Stimulated activated CD4-positive, alpha-beta T cell treated with anti-CD3 and anti-CD28 coated beads, Interleukin-15, amount 100 ng/mL, for 1 hour (primary cell): ENCODE measurements around the gene KIF22.
"Not testable (repeated sequence)": the region's sequence is repeated elsewhere in the genome, so short reads cannot be mapped to it uniquely, and the experiment has no call there.

Experiments
- DNase-seq, 2 donors: peaks; one replicate each; pipeline ENCODE4 v3.0.0-alpha.2; 2020; ENCODE audit warnings: low read depth in 1 of 2, low spot score in 1 of 2

Gene KIF22

DNA sequence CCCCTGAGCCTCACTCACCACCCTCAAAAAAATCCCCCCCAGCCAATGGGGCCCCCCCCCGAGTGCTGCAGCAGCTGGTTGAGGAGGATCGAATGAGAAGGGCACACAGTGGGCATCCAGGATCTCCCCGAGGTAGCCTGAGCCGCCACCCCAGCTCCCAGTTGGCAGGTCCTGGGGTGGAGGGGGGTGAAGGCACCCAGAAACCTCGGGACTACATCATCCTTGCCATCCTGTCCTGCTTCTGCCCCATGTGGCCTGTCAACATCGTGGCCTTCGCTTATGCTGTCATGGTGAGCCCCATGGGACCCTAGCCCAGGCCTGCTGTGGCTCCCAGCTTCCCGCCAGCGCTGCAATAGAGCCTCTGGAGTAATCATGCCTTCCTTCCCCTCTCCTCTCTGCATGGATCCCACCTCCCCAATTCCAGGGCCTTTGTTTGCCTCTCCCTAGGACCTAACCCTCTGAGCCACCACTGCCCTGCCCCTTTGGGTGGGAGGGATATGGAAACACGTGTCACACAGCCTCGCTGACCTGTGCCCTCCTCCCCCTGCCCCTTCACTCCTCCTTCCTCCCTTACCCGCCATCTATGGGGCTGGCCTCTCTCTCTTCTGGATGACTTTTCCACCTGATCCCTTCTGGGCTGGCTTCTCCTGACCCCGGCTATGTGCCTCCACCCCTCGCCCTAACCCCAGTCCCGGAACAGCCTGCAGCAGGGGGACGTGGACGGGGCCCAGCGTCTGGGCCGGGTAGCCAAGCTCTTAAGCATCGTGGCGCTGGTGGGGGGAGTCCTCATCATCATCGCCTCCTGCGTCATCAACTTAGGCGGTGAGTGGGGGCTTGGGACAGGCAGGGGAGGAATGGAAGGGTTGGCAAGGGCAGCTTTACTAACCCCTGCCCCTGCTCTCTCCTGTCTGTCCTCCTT lies 23.4 kb downstream of the KIF22 start:
- no peak for DNase-seq

DNA sequence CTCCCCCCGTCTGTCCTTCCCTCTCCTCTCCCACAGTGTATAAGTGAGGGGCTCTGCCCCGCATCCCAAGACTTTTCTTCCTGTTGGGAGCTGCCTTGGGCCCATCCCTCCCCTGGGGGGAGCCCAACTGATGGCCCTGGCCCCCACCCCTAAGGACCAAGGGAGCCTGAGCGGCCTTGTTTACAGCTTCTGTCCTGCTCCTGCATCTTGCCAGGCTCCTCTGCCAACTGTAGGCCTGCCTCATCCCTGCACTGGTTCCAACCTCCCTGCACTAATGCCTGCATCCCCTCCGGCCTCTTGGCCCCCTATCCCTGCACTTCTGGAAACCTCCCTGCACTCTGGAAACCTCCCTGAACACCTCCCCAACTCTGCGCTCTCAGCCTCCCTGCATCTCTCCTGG lies 24.0 kb downstream of the KIF22 start:
- no peak for DNase-seq

DNA sequence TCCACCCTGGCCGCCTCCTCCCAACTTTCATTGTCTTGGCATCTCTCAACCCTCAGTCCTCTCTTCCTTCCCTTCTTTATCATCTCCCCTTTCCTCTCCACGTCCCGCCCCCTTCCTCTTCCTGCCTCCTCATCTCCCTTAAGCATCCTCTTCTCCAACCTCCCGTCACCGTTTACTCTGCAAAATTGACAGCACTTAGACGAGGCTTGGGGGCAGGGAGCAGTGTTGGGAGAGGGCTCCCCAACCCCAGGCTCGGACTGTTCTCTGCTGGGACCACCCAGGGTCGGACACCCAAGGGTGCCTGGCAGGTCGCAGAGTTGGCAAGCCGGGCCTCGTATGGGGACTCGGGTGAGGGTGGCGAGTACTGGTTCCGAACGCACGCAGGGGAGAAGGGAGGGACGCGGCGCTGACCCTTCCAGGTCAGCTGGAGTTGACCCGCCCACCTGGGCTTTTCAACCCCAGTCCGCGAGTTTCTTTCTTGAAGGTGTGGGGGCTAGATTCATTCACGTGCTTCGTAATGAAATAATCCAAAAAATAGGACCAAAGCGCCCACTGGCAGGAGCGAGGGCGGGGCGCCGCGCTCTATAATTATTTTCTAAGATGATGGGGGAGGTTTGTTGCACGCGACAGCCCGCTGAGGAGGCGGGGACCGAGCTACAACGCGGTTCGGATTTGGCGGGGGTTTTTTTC lies 24.6 kb downstream of the KIF22 start:
- peak in 1 of 2 donors; percentile 42 for DNase-seq

DNA sequence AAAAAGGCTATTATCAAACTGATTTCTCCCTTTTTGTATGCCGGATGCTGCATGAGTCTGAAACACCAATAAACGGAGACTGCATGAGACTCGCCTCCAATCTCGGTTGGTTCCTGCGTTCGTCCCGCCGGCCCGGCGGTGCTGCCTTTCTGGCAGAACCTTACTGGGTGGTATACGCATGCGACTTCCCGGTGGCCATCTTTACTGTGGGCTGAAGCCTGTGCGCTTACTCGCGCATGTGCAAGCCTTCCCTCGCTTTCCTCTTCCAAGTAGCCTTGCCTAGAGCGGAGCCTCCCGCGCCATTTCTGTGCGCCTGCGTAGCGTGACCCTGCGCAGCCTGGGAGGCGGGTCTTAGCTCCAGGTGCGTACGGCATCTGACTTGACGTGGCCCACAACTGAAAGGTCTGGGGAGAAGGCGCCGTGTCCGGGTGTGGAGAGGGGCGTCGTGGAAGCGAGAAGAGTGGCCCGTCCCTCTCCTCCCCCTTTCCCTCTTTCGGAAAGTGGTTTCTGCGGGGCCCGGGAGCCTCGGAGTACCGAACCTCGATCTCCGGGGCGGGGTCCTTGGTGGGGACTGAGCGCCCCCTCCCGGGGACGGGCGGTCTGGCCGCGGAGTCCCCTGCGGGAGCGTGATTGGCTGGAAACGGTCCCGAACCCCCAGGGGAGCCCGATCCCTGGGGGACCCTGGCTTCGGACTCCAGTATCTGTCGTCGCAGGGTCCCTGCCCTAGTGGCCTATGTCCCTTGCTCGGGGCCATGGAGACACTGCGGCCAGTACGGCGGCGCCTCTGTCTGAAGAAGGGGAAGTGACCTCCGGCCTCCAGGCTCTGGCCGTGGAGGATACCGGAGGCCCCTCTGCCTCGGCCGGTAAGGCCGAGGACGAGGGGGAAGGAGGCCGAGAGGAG lies 25.5 kb downstream of the KIF22 start, which contains the start of gene PAGR1:
PAGR1 (plus strand) TSS at position 360 of the 901 bp plus-strand sequence; CDS start at position 734, 374 bp downstream.
- peak; percentile 96 to 98 for DNase-seq

DNA sequence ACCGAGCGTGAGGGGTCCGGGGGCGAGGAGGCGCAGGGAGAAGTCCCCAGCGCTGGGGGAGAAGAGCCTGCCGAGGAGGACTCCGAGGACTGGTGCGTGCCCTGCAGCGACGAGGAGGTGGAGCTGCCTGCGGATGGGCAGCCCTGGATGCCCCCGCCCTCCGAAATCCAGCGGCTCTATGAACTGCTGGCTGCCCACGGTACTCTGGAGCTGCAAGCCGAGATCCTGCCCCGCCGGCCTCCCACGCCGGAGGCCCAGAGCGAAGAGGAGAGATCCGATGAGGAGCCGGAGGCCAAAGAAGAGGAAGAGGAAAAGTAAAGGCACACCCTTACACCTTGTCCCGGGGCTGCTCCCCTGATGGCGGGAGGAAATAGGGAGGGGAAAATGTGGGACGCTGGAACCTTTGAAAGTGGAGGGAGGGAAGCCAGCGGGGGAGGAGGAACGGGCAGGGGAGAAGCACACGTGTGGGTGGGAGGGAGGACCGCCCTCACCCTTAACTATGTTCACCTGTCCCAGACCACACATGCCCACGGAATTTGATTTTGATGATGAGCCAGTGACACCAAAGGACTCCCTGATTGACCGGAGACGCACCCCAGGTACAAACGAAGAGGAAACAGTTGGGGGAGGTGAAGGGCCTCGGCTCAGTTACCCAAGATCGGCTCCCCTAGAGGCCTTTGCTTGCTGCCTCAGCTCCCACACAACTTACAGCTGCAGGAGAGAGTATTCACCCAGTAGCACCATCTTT lies 26.3 kb downstream of the KIF22 start:
- peak in 1 of 2 donors; percentile 40 for DNase-seq

DNA sequence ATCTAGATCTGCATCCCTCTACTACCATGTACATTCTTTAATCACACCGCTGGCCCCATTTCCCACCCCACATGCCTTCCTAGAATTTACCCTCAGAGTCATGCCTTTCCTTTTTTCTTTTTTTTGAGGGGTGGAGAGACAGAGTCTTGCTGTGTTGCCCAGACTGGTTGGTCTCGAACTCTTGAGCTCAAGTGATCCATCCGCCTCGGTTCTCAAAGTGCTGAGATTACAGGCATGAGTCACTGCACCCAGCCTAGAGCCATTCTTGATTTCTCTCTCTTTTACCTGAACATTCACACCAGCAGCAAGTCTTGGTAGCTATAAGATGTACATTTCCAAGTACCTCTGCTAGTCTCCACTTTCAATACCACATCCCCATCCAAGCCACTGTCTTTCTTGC lies 27.5 kb downstream of the KIF22 start:
- DNase-seq: no peak

DNA sequence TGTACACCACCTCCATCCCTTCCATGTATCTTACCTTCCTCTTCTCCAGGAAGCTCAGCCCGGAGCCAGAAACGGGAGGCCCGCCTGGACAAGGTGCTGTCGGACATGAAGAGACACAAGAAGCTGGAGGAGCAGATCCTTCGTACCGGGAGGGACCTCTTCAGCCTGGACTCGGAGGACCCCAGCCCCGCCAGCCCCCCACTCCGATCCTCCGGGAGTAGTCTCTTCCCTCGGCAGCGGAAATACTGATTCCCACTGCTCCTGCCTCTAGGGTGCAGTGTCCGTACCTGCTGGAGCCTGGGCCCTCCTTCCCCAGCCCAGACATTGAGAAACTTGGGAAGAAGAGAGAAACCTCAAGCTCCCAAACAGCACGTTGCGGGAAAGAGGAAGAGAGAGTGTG lies 29.0 kb downstream of the KIF22 start:
- DNase-seq: no peak

DNA sequence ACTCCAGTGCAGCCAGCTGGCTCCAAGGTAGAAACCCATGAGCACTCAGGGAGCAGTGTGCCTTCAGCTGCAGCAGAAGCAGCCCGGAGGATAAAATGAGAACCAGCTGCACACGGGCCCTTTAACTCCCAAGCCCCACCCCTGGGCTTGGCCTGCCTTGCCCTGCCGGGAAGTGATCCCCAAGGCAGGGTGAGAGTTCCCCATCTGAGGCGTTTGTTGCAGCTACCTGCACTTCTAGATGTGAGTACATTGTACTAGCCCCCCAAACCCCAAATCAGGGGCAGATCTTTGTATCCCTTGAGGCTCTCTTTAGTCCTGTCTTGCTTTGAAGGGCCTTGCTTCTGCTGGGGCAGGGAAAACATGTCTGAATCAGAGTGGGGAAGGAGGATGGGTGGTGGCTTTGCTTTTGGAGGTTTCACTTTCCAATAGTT lies 29.7 kb downstream of the KIF22 start, which contains the start of gene MVP:
MVP (plus strand) TSS at position 192 of the 431 bp plus-strand sequence. CDS start 10,088 bp downstream, outside the sequence.
- DNase-seq: peak in 1 of 2 donors; percentile 39

DNA sequence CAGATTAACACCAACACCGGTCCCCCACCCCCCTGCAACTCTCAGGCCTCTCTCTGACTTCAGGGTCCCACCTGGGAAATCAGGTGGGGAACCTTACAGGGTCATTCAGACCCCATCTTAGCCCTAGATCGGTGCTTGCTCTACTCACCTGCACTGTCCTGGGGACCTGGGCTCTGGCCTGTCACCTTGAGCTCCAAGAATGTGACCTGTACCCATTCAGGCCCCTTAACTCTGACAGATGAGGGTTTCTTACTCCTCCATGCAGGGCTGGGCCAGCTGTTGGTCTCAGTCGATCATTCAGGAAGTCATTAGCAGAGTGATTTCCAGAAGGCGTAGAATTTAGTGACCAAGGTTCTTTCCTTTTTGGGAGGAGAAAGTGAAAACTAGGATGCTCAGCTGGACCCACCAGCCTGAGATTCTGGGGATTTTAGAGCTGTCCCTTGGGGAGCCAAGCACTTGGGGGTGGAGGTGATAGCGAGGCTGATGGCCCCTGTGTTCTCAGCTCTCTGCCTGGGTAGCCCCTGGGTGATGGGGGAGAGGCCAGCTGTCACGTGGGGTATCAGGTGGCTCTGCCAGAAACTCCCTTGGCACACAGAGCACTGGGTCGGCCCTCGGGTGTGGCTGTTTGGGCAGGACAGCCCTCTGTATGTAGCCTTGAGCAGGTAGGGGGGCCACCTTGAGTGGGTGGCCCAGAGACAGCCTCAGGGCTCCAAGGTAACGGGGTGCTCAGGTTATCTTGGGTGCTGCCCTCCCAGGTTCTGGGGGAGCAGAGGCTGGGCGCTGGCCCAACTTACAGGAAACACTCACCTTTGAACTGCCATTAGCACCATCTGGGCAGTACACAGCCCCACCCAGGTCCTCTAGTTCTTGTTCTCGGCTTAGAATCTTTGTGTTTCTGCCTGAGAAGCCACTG lies 30.4 kb downstream of the KIF22 start:
- no peak for DNase-seq

DNA sequence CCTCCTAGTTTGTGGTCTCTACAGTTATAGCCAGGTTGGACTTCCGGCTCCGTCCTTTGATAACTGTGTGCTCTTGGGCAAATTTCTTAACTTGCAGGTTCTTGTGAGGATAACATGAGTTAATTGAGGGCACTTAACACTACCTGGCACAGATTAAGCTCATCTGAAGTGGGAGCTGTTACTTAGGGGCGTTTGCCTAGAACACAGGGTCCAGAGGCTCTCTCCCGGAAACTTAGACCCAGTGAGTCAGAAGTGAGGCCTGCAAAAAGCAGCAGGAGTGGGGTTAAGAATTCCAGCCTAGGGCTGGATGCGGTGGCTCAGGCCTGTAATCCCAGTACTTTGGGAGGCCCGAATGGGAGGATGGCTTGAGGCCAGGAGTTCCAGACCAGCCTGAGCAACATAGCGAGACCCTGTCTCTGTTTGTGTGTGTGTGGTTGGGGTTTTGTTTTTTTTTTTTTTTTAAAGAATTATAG lies 31.1 kb downstream of the KIF22 start:
- no peak for DNase-seq

DNA sequence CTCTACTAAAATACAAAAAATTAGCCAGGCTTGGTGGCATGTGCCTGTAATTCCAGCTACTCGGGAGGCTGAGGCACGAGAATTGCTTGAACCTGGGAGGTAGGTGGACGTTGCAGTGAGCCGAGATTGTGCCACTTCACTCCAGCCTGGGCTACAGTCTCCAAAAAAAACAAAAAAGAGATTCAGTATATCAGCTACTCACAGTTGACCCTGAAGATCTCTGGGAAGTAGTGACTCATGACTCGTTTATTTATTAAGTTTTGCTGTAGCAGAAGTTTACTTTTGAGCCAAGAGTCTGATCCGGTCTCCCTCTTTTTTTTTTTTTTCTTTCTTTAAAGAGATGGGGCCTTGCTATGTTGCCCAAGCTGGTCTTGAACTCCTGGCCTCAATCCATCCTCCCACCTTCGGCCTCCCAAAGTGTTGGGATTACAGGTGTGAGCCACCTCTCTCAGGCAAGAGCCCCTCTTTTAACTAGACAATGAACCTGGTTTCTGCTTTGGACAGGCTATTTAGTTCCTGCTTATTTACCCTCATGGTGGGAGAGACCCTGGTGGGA lies 34.1 kb downstream of the KIF22 start:
- no peak for DNase-seq

DNA sequence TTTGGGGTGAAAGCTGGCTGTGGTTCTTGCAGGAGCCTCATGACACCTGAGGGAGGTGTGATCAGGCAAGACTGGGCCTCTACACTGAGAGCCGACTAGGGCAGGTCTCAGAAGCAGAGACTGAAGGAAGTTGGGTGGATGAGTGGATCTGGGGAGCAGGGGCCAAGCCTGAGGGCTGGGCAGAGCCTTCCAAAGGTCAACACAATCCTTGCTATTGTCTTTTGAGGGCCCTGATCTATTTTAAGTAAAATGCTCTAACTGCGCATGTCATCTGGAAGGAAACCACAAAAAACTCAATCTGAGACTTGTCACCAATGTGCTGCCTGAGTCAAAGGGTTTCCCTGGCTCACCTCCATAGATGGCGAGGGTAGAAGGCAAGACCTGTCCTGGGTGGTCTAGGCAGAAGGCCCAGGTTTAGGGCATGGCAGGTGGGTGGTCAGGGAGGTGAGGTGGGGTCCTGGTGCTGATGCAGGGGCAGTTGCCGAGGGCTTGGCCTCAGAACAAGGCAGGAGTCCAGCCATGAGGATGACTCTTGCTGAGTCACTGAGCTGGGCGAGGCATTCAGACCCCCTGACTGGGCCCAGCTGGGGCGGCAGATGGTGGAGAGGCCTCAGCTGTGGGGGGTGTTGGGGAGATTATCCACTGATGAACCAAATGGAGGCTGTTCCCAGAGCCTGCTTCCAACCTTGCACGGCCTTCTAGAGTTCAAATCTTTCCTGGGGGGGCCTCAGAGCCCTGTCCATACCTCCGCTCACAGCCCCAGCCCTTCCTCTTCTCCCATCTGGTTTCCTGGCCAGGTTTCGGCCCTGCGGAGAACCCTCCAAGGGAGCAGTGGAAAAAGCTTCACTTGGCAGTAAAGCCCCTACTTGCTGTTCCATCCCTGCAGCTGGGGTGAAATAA lies 34.8 kb downstream of the KIF22 start:
- DNase-seq: no peak

DNA sequence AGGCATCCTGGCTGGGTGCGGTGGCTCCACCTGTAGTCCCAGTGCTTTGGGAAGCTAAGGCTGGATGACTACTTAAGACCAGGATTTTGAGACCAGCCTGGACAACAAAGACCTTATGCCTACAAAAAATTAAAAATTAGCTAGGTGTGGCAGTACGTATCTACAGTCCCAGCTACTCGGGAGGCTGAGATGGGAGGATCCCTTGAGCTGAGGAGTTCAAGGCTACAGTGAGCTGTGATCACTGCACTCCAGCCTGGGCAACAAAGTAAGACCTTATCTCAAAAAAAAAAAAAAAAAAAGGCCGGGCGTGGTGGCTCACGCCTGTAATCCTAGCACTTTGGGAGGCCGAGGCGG lies 35.8 kb downstream of the KIF22 start:
- no peak for DNase-seq

DNA sequence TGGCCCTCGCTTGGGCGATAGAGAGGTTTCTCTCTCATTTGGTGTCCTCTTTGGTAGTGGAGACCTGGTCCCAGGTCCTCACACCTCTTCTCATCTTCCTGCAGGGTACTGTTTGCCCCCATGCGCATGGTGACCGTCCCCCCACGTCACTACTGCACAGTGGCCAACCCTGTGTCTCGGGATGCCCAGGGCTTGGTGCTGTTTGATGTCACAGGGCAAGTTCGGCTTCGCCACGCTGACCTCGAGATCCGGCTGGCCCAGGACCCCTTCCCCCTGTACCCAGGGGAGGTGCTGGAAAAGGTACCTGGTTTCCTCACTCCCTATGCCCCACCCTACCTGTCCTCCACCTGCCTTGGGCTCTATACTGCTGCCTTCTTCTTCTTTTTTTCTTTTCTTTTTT lies 40.2 kb downstream of the KIF22 start:
- DNase-seq: no peak

DNA sequence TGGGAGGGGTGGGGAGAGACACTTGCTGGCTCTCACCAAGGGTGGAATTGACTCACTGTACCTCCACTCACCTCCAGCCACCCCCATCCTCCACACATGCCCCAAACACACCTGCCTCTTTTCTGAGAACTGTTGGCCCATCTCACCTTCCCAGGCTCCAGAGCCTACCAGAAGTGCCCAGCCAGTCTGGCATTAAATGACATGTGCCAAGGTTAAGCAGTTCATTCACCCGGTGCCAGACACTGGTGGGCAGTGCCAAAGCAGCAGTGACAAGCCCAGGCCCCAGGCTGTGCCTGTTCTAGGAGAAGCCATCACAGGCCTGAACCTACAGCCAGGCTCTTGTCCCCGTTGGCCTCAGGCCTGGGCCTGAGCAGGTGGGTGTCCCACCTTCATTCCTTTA lies 40.9 kb downstream of the KIF22 start:
- no peak for DNase-seq

DNA sequence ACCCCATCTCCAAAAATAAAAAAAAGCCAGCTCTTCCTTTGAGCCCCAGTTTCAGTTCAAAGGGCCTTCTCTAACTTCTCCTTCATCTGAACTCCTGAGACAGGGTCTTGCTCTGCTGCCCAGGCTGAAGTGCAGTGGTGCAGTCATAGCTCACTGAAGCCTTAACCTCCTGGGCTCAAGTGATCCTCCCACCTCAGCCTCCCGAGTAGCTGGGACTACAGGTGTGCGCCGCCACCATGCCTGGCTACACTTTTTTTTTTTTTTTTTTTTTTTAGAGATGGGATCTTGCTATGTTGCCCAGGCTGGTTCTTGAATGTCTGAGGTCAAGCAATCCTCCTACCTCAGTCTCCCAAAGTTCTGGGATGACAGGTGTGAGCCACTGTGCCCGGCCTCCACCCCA lies 42.7 kb downstream of the KIF22 start:
- not testable (repeated sequence) for DNase-seq

DNA sequence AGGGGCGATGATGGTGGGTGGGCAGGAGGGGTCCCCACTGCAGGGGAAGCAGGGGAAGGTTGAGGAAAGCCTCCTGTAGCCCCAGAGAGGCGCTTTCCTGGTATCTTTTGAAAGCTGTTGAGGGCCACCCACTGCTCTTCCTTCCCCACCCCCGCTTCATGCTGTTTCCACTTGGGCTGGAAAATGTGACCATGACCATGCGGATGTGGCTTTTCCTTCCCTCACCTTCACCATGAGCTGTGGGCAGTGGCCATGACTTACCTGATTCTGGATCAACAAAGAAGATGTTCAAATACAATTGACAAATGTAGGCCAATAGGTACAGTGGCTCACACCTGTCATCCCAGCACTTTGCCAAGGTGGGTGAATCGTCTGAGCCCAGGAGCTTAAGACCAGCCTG lies 43.5 kb downstream of the KIF22 start:
- DNase-seq: no peak

DNA sequence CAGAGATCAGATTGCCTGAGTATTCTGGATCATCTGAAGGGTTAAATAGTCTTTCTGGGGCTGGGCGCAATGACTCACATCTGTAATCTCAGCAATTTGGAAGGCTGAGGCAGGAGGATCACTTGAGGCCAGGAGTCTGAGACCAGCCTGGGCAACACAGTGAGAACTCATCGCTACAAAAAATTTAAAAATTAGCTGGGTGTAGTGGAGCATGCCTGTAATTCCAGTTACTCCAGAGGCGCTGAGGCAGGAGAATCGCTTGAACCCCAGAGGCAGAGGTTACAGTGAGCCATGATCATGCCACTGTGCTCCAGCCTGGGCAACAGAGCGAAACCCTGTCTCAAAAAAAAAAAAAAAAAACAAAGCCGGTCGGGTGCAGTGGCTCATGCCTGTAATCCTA lies 45.4 kb downstream of the KIF22 start:
- no peak for DNase-seq
